GM12865 (cell line): ENCODE data around the gene LMTK2.
"Not testable (repeated sequence)": the region's sequence is repeated elsewhere in the genome, so short reads cannot be mapped to it uniquely, and the experiment has no call there.

ENCODE experiments used
- DNase-seq: peaks from one replicate; pipeline ENCODE4 v3.0.0; 2010; ENCODE audit warnings: low read depth
- H3K4me3 ChIP-seq: 2 replicates; pipeline ENCODE4 v1.5.1; 2011; ENCODE audit warnings: mild to moderate bottlenecking, low read depth, low read length, control low read depth
- TF ChIP-seq, protein P1 (sequence below): IDR thresholded peaks from 2 replicates; pipeline ENCODE4 v1.5.1; 2011; ENCODE audit warnings: low read length, control low read depth, low read depth, inconsistent platforms; ENCODE audit not compliant: insufficient read depth; ENCODE audit errors: missing control alignments

Gene LMTK2

DNA sequence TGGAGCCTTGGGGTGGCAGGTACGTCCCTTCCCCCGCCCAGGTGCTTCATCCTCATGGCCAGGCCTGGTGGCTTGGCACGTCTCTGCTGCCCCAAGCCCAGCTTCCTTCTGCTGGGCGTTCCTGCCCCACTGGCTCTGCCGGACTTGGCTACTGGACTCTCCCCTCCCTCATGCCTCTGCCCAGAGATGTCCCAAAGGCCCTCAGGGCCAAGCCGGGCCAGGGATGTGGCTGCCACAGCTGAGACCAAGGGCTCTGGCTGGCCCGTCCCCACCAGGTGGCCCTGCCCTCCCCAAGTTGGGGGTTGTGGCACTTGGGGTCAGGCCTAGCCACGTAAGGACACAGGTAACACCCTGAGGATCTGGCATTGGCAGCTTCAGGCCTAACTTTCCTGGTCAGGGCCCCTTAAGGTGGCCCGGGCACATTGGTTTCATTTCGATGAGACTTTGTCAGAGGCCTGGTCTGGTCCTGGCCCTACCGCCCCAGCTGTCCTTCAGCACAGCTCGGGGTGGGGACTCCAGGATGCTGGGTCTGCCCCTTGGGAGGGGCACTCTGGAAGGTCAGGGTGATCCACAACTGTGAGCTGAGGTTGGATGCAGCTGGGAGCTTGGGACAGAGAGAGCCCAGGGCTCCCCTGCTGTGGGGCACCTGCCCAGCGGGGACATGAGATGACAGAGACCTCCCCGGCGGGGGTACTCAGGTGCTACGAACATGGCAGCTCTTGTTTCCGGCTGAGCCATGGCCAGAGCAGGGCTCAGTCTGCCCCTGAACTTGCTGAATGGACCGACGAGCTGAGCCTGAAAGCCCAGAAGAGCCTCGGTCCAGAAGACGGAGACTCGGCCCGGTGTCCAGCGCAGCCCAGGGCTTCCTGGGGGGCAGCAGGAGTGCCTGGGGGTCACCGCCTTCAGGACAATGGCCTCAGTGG lies 107.5 kb downstream of the LMTK2 start:
- DNase-seq, result no peak
- TF ChIP-seq, protein P1, sequence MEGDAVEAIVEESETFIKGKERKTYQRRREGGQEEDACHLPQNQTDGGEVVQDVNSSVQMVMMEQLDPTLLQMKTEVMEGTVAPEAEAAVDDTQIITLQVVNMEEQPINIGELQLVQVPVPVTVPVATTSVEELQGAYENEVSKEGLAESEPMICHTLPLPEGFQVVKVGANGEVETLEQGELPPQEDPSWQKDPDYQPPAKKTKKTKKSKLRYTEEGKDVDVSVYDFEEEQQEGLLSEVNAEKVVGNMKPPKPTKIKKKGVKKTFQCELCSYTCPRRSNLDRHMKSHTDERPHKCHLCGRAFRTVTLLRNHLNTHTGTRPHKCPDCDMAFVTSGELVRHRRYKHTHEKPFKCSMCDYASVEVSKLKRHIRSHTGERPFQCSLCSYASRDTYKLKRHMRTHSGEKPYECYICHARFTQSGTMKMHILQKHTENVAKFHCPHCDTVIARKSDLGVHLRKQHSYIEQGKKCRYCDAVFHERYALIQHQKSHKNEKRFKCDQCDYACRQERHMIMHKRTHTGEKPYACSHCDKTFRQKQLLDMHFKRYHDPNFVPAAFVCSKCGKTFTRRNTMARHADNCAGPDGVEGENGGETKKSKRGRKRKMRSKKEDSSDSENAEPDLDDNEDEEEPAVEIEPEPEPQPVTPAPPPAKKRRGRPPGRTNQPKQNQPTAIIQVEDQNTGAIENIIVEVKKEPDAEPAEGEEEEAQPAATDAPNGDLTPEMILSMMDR, result no peak
- no peak overlapping the region for H3K4me3 ChIP-seq

DNA sequence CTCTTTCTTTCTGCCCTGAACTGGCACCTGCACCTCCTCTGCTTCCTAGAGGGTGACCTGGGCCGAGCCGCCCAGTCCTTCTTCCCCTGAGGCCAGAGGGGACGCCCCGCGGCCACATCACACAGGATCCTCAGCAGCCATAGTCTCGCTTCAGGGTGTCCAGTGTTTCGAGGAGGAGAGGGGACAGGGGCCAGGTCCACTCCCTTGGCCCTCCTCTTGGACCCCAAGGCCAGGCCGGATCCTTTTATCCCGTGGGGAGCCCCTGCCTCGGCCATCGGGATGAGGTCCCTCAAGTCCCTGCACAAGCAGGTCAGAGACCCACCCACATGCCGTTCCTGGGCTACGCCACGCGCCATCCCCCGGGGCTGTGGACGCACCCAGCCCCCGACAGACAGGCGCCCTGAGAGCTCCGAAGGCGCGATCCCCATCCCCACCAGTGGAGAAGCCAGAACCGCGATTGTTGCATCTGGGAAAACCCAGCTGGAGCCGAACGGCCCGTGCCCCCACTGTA lies 108.2 kb downstream of the LMTK2 start:
- TF ChIP-seq, protein P1, result no peak
- DNase-seq, result no peak
- no peak overlapping the region for H3K4me3 ChIP-seq

DNA sequence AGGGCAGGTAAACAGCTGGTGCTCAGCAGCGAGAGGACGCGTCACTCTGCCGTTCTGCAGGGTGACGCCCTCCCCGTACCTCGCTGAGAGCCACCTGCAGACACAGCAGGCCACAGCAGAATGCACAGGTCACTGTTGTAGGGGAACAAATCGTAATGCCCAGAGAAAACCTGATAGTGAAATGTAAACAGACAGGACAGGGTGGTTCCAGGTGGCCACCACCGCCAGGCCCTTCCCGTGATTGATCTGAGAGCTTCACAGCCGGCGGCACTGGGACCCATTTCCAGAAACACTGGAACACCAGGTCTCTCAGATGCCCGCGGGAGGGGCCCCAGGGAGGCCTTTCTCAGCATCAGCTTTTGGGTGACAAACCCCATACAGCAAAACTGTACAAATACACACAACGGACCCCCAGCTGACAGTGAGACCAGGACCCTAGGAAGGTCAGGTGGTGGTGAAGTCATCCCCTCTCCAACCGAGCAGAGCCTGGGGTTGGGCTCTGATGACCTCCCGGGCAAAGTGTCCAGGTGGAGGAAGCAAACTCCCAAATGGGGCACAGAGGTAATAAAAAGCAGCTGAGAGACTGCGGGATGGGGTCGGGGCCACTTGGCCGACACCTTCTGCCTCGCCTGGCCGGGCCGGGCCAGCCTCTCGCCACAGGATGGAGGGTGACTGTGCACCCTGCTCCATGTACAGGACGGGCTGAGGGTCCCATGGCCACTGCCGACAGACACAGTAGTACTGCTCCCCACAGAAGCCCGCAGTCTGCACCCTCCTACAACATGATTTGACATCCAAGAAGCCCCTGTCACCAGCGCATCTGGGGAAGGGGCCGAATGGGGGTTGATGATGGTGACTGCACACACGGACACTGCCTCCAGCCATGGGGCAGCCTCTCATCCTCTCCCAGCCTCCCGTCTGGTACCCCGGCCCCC lies 109.2 kb downstream of the LMTK2 start:
- TF ChIP-seq, protein P1, result no peak
- DNase-seq, result no peak
- no peak overlapping the region for H3K4me3 ChIP-seq

DNA sequence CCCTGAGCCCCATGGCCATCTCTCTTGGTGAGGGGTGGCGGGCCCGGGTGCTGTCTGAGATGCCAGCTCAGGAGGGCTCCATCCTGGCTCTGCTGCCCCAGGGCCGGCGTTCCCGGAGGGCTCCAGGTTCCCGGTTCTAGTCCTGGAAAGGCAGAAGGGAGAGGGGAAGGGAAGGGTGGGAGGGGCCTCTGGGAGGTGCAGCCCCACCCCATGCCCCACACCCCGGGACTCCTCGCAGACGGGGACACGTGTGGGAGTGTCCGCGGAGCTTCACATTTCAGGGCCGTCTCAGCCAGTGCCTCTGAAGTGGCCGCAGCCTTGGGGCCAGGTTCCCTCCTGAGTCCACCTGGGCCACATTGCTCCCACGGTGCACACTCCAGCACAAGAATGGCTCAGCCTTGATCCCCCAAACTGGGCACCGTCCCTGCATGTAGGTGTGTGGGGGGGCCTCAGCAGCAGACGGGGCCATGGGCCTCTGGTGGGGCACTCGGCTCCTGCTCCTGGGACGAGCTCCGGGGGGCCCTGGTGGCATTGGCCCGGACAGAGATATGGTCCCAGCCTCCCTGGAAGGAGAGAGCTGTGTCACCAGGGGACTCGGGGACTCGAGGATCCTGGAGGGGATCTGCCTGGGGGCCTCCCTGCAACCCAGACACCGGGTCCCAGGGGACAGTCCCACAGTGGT lies 110.4 kb downstream of the LMTK2 start:
- H3K4me3 ChIP-seq, result no peak overlapping the region
- no peak for DNase-seq
- TF ChIP-seq, protein P1, result no peak

DNA sequence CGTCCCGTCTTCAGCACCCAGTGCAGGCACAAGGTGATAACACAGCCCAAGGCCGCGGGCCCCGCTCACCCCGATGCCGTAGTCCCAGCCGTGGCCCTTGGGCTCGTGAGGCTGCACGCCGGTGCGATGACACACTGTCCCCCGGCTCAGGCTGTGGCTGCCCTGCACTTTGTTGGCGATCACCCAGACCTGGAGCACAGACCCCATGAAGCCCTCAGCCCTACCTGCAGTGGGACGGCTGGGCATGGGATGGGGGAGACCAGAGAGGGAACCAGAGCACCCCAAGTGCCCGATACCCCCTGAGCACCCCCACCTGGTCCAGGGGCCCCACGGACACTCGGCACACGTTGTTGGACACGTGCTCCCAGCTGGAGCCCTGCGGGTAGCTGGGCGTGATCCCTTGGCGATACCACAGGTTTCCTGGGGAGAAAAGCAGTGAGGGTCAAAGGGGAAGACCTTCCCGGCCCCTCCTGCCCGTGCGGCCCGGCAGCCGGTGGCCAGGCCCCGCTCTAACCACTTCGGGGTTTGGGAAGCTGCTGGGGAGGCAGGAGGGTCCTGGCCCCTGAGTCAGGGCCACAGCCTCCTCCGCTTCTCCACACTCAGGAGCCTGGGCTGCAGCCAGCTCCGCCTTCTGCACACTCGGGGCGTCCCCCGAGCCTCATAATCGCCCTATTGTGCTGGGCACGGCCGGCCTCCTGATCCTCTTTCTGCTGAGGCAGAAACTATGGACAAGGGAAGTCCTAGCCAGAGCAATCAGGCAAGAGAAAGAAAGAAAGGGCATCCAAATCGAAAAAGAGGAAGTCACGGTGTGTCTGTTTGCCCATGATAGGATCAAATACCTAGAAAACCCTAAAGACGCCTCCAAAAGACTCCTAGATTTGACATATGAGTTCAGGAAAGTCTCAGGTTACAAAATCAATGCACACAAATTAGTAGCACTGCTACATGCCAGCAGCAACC lies 111.2 kb downstream of the LMTK2 start:
- DNase-seq, result no peak
- TF ChIP-seq, protein P1, result no peak
- no peak overlapping the region for H3K4me3 ChIP-seq

DNA sequence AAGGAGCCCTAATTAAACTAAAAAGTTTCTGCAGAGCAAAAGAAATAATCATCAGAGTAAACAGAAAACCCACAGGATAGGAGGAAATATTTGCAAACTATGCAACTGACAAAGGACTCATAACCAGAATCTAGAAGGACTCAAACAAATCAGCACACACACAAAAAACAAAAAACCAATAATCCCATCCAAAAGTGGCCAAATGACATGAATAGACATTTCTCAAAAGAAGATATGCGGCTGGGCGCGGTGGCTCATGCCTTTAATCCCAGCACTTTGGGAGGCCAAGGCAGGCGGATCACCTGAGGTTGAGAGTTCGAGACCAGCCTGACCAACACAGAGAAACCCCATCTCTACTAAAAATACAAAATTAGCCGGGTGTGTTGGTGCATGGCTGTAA lies 112.7 kb downstream of the LMTK2 start:
- DNase-seq, result peak; percentile 67
- not testable (repeated sequence) for H3K4me3 ChIP-seq
